Left forelimb (tissue), 1 donor: Measurements from ENCODE around the gene NEK1.

Experiments
- DNase-seq: peaks from one replicate; pipeline ENCODE4 v3.0.0-alpha.2; 2018; ENCODE audit warnings: low spot score

Gene NEK1

GRCh38 chr4:169418846-169419245, 193.5 kb downstream of the NEK1 start:
- DNase-seq = no peak

GRCh38 chr4:169417629-169418282, 194.6 kb downstream of the NEK1 start:
- DNase-seq = no peak

- no peak for DNase-seq
Observed at GRCh38 chr4:169416997-169417396, 195.4 kb downstream of the NEK1 start.

- DNase-seq = no peak
Observed at GRCh38 chr4:169416461-169416860, 195.9 kb downstream of the NEK1 start.

- no peak for DNase-seq
Observed at GRCh38 chr4:169414913-169415312, 197.5 kb downstream of the NEK1 start.

- no peak for DNase-seq
Observed at GRCh38 chr4:169412046-169412445, 200.3 kb downstream of the NEK1 start.

GRCh38 chr4:169410839-169411770, 201.3 kb downstream of the NEK1 start:
- no peak for DNase-seq

- DNase-seq = no peak
Observed at GRCh38 chr4:169407217-169407845, 205.1 kb downstream of the NEK1 start.

- DNase-seq = no peak
Observed at GRCh38 chr4:169404960-169405359, 207.4 kb downstream of the NEK1 start.

DNA sequence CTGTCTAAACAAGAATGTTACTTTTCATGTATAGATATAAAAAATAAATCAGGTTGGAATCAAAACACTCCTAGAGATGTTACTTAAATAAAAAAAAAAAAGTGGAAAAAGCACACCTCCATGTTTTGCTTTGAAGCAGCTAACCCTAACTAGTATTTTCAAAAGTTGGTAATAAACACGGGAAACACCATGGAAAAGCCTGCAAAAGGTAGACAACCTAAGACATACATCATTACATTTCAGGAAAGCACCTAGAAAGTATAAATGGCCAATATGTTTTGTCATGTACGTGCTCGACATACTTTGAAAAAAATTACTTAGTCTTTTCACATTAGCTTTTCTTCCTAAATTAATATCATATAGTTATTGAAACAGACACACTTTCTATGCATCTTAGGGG, 211.6 kb downstream of the NEK1 start:
- DNase-seq = no peak

DNA sequence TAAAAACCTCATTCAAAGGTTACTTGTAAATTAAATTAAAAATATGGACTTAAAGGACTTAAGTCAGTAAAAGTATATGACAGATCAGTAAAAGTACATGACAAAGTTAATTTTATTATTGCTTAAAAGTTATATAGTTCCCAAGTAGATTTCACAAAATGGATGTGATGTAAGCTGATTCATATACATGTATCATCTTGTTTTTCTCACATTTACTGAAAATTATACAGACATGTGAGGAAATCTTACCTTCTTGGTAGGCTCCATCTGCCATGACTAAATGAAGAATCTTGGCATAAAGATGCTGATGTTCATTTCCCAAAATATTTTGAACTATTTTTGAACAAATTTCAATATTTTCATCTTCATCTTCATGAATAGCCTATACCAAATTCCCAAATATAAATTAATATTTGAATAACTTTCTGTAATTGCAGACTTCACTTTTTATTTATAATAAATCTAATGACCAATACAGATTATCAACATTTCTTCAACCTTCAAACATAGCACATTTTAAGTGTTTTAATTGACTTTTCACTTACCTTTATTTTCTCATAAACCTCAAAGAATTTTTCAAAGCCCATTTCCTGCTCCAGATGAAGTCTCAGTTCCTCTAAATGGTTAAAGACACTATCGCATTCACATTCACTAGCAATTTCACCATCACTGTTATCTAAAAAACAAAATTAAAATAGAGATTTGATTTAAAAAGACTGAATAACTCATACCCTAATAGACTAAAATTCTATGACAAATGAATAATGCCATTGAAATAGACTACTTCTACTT, 212.2 kb downstream of the NEK1 start:
- DNase-seq = no peak

DNA sequence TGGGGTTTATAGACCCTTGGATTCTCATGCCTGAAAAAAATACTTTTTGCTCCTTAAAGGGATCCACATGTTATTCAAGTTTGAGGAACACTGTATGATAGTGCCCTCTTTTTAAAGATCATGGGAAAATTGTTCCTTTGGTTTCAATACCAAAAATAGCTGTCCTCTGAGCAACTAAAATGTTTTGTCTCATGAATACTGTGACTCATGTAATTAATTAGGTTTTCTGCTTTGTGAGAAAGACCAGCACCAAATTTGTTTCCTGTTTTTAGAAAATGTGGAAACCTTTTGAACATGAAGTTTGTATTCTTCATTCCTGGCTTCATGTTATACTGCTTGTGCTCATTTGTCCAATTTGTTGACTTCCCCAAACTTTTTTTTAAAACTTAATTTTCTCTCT, 214.1 kb downstream of the NEK1 start:
- no peak for DNase-seq

- no peak for DNase-seq
Observed at GRCh38 chr4:169397762-169398161, 214.6 kb downstream of the NEK1 start.

GRCh38 chr4:169385376-169385775, 227.0 kb downstream of the NEK1 start:
- DNase-seq = no peak

GRCh38 chr4:169384779-169385178, 227.6 kb downstream of the NEK1 start:
- DNase-seq = no peak

DNA sequence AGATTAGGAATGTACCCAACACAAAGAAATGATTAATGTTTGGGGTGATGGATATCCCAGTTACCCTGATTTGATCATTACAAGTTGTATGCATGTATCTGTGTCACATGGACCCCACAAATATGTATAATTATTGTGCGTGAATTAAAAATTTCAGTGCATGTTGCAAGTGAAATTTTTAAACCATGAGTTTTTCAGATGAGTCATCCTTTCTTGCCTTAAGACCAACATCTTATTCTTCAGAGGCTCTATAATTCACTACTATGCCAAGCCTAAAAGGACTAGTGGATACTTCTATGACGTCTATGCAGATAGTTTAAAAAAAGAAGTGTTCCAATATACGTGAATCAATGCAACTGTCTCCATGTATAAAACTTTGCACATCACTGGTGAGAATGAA, 228.7 kb downstream of the NEK1 start:
- no peak for DNase-seq

GRCh38 chr4:169379688-169380087, 232.7 kb downstream of the NEK1 start:
- DNase-seq = no peak

DNA sequence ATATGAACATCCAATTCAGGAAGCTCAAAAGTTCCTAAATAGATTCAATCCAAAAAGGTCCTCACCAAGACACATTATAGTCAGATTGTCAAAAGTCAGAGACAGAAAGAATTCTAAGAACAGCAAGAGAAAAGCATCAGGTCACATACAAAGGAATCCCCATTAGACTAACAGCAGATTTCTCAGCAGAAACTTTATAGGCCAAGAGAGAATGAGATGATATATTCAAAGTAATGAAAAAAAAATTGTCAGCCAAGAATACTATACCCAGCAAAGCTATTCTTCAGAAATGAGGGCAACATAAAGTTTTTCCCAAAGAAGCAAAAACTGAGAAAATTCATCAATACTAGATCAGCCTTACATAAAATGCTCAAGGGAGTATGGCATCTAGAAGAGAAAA, 235.0 kb downstream of the NEK1 start:
- no peak for DNase-seq

- DNase-seq = no peak
Observed at GRCh38 chr4:169376421-169376820, 236.0 kb downstream of the NEK1 start.

DNA sequence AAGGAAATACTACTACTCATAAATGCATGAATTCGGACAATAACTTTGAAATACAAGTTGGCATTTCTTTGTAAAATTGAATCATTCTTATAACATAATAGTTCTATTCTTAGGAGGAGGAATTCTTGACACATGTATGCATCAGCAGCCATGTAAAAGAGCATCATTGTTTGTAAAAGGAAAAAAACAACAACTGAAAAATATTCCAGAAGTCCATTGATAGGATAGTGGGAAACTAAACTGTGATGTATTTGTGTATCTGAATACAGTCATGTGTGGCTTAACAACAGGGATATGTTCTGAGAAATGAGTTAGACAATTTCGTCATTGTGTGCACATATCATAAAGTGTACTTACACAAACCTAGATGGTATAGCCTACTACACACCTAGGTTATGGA, 239.6 kb downstream of the NEK1 start:
- DNase-seq = no peak

- no peak for DNase-seq
Observed at GRCh38 chr4:169369634-169370033, 242.7 kb downstream of the NEK1 start.

GRCh38 chr4:169367826-169368225, 244.6 kb downstream of the NEK1 start:
- no peak for DNase-seq
